HG03442 (cell line): ENCODE data around the gene PDE6C.

Experiments used
- ATAC-seq: cut with Tn5 transposase; IDR thresholded peaks from one replicate; pipeline ENCODE4 v1.9.1; 2021; ENCODE audit warnings: mild to moderate bottlenecking, moderate library complexity; ENCODE audit not compliant: unreplicated experiment

Gene PDE6C

GRCh38 chr10:93593749-93594148 is 18.6 kb upstream of the PDE6C start:
- no peak for ATAC-seq

- no peak for ATAC-seq
Observed at GRCh38 chr10:93594518-93594917, 17.8 kb upstream of the PDE6C start.

GRCh38 chr10:93595378-93596161 is 16.8 kb upstream of the PDE6C start:
- no peak for ATAC-seq

- no peak for ATAC-seq
Observed at GRCh38 chr10:93596539-93596938, 15.8 kb upstream of the PDE6C start.

GRCh38 chr10:93597075-93597599 is 15.2 kb upstream of the PDE6C start:
- no peak for ATAC-seq

GRCh38 chr10:93598157-93598556 is 14.2 kb upstream of the PDE6C start:
- ATAC-seq = no peak

- no peak for ATAC-seq
Observed at GRCh38 chr10:93599335-93599734, 13.0 kb upstream of the PDE6C start.

- ATAC-seq = no peak
Observed at GRCh38 chr10:93599778-93600177, 12.6 kb upstream of the PDE6C start.

GRCh38 chr10:93600446-93601145 is 11.7 kb upstream of the PDE6C start:
- no peak for ATAC-seq

GRCh38 chr10:93601146-93601773 is 11.1 kb upstream of the PDE6C start, which contains the start of gene RBP4:
TSS of gene RBP4 (minus strand) at chr10:93601235. CDS start at chr10:93601028, 207 bp downstream.
- no peak for ATAC-seq

GRCh38 chr10:93601774-93602162 is 10.6 kb upstream of the PDE6C start:
- no peak for ATAC-seq

GRCh38 chr10:93603023-93603422 is 9.3 kb upstream of the PDE6C start:
- ATAC-seq = no peak

- no peak for ATAC-seq
Observed at GRCh38 chr10:93604146-93604545, 8.2 kb upstream of the PDE6C start.

GRCh38 chr10:93608421-93608820 is 3.9 kb upstream of the PDE6C start:
- ATAC-seq = no peak

- no peak for ATAC-seq
Observed at GRCh38 chr10:93613126-93613525, 789 bp downstream of the PDE6C start.

- no peak for ATAC-seq
Observed at GRCh38 chr10:93614101-93614825, 1.9 kb downstream of the PDE6C start.

- no peak for ATAC-seq
Observed at GRCh38 chr10:93615576-93616235, 3.4 kb downstream of the PDE6C start.

- no peak for ATAC-seq
Observed at GRCh38 chr10:93620925-93621324, 8.6 kb downstream of the PDE6C start.

- no peak for ATAC-seq
Observed at GRCh38 chr10:93622942-93623341, 10.6 kb downstream of the PDE6C start.

- ATAC-seq = no peak
Observed at GRCh38 chr10:93628858-93629257, 16.5 kb downstream of the PDE6C start.
